H1 (cell line): ENCODE measurements around the gene CCDC12. TPM values are rescaled to one million over a fixed set of nuclear protein-coding genes. Genes with fewer than 3 reads are reported as not detected.

ENCODE experiments used
- ASH2L ChIP-seq: fragments of 200-600, 300-600 bp; sonication (generic); IDR thresholded peaks from one replicate; pipeline ENCODE4 v1.7.1; 2017; ENCODE audit warnings: low read length
- CBX5 ChIP-seq: fragments of 300-800, 300-1000 bp; sonication (generic); IDR thresholded peaks from 2 replicates; pipeline ENCODE4 v1.7.1; 2016; ENCODE audit warnings: antibody characterized with exemption, low read length, low read depth
- CHD7 ChIP-seq: fragments of 300-600 bp; sonication (generic); IDR thresholded peaks from 2 replicates; pipeline ENCODE4 v1.7.1; 2012; ENCODE audit warnings: low read length, moderate library complexity, mild to moderate bottlenecking, inconsistent platforms; ENCODE audit not compliant: insufficient replicate concordance
- EZH2 ChIP-seq: fragments of 200-600 bp; sonication (generic); IDR thresholded peaks from 2 replicates; pipeline ENCODE4 v1.7.1; 2012; ENCODE audit warnings: low read depth, mild to moderate bottlenecking, moderate library complexity, low read length, inconsistent platforms; ENCODE audit not compliant: severe bottlenecking
- KDM1A ChIP-seq: fragments of 200-600, 300-600 bp; sonication (generic); IDR thresholded peaks from 2 replicates; pipeline ENCODE4 v1.7.1; 2016; ENCODE audit warnings: mild to moderate bottlenecking, low read length, borderline replicate concordance
- KDM4A ChIP-seq: IDR thresholded peaks from one replicate; pipeline ENCODE4 v1.7.1; 2012; ENCODE audit warnings: low read depth, mild to moderate bottlenecking, moderate library complexity, low read length, inconsistent platforms; ENCODE audit not compliant: severe bottlenecking
- KDM5A ChIP-seq: fragments of 200-600 bp; IDR thresholded peaks from 2 replicates; pipeline ENCODE4 v1.7.1; 2012; ENCODE audit warnings: mild to moderate bottlenecking, low read length, inconsistent platforms, mixed read lengths
- NANOG ChIP-seq: IDR thresholded peaks from 2 replicates; pipeline ENCODE4 v1.6.1; 2011; ENCODE audit warnings: low read length, low read depth, mild to moderate bottlenecking, inconsistent platforms; ENCODE audit not compliant: insufficient read depth, poor library complexity, severe bottlenecking
- POLR2A ChIP-seq, 2 experiments: IDR thresholded peaks; 1 replicate in 1 of 2; 2 replicates in 1 of 2; pipeline ENCODE4 v1.6.1; 2011; ENCODE audit warnings: low read depth in 2 of 2, low read length in 2 of 2, mild to moderate bottlenecking in 2 of 2; ENCODE audit errors: control extremely low read depth in 1 of 2
- SAP30 ChIP-seq: fragments of 300-600 bp; sonication (generic); IDR thresholded peaks from 2 replicates; pipeline ENCODE4 v1.7.1; 2012; ENCODE audit warnings: low read length, moderate library complexity, mild to moderate bottlenecking, inconsistent platforms; ENCODE audit not compliant: insufficient read depth, insufficient replicate concordance
- SP4 ChIP-seq: IDR thresholded peaks from 2 replicates; pipeline ENCODE4 v1.6.1; 2012; ENCODE audit warnings: low read length, inconsistent platforms
- SRF ChIP-seq: IDR thresholded peaks from 2 replicates; pipeline ENCODE4 v1.6.1; 2011; ENCODE audit warnings: mild to moderate bottlenecking, low read depth, low read length, moderate library complexity
- ZNF274 ChIP-seq: IDR thresholded peaks from 2 replicates; pipeline ENCODE4 v1.7.0; 2012; ENCODE audit warnings: low read length, borderline replicate concordance; ENCODE audit errors: extremely low read depth
- polyA plus RNA-seq, 7 experiments: library from polyadenylated mRNA; depleted of rRNA in 3 of 7; stranded (reverse) in 5 of 7; unstranded in 2 of 7; fragments of >200 nt in 5 of 7; fragments of 200-250 nt in 2 of 7; gene quantifications; 1 replicate in 5 of 7; 2 replicates in 1 of 7; 4 replicates in 1 of 7; pipeline versions ENCODE4 v1.2.1 to v1.2.3, GENCODE V29; 2011 to 2013; ENCODE audit warnings: missing spikeins in 2 of 7, mixed read lengths in 2 of 7
- total RNA-seq: library from RNA; stranded (reverse); fragmentation: NEBNext Ultra II Directional; extraction: Animal tissue kit (Norgen Biotek cat#: 25700); gene quantifications from 2 replicates; pipeline ENCODE4 v1.2.1, GENCODE V29; 2021

CCDC12 gene
- total and polyA plus RNA-seq, 2 of the 8 experiments (the other 6 are each of a cell fraction or from before 2014, with no cell fraction given), result 29.5 to 41.3 TPM

GRCh38 chr3:46885612-46886011, 90.9 kb downstream of the CCDC12 start (continued):
- TF ChIP-seq CHD7, result no peak
- no peak for TF ChIP-seq SP4
- TF ChIP-seq ASH2L, result no peak
- no peak for TF ChIP-seq SAP30
- TF ChIP-seq EZH2, result no peak
- TF ChIP-seq KDM1A, result no peak
- TF ChIP-seq KDM4A, result no peak
- TF ChIP-seq CBX5, result no peak
- no peak for TF ChIP-seq POLR2A (IDR thresholded peaks at IDR 0.05; ENCODE audit: control extremely low read depth in 1 of 2, low read depth in 2 of 2, low read length in 2 of 2)
- TF ChIP-seq KDM5A, result no peak
- TF ChIP-seq ZNF274, result no peak
- no peak for TF ChIP-seq SRF
- TF ChIP-seq NANOG, result no peak
